H1 (cell line): Measurements from ENCODE around the gene C2orf78. TPM values are rescaled to one million over a fixed set of nuclear protein-coding genes. Genes with fewer than 3 reads are reported as not detected.

Experiments used
- CTCF ChIA-PET: fragments of 300-600 bp; sonication (Branson Sonifier 250); formaldehyde crosslinking; loops from one replicate; lab custom pipeline; 2021; ENCODE audit not compliant: partially characterized antibody; lab: Charles Lee
- POLR2A ChIA-PET: fragments of 300-600 bp; sonication (Branson Sonifier 250); formaldehyde crosslinking; loops from one replicate; lab custom pipeline; 2021; ENCODE audit warnings: inconsistent platforms; ENCODE audit not compliant: partially characterized antibody; lab: Charles Lee
- DNase-seq, 2 experiments: peaks; one replicate each; pipeline versions ENCODE4 v3.0.0 to v3.0.0-alpha.2; 2010 to 2022; ENCODE audit warnings: low spot score in 2 of 2, low read depth in 1 of 2, mixed read lengths in 1 of 2
- FAIRE-seq: peaks from 2 replicates; lab custom pipeline; 2011; peaks lifted over from hg19 to GRCh38; lab: Jason Lieb, UNC
- H2AFZ ChIP-seq: 2 replicates; pipeline ENCODE4 v1.8.1; 2012; ENCODE audit warnings: low read length, inconsistent platforms
- H2AK5ac ChIP-seq: 2 replicates; pipeline ENCODE4 v1.6.1; 2013; ENCODE audit warnings: low read depth, low read length
- H2BK120ac ChIP-seq: replicated peaks from 2 replicates; pipeline ENCODE3; 2013; ENCODE audit warnings: low read depth, low read length, inconsistent platforms
- H2BK12ac ChIP-seq: 2 replicates; pipeline ENCODE4 v1.6.1; 2013; ENCODE audit warnings: low read depth, low read length
- H2BK15ac ChIP-seq: 2 replicates; pipeline ENCODE4 v1.6.1; 2013; ENCODE audit warnings: low read length
- H2BK20ac ChIP-seq: 2 replicates; pipeline ENCODE4 v1.6.1; 2013; ENCODE audit warnings: low read length
- H2BK5ac ChIP-seq: 2 replicates; pipeline ENCODE4 v1.6.1; 2013; ENCODE audit warnings: low read depth, low read length
- H3K14ac ChIP-seq: 2 replicates; pipeline ENCODE4 v1.6.1; 2013; ENCODE audit warnings: inconsistent platforms; ENCODE audit not compliant: insufficient read length
- H3K18ac ChIP-seq: 2 replicates; pipeline ENCODE4 v1.6.1; 2013; ENCODE audit warnings: low read length; ENCODE audit errors: extremely low read depth
- H3K23ac ChIP-seq: 2 replicates; pipeline ENCODE4 v1.6.1; 2013; ENCODE audit warnings: inconsistent platforms; ENCODE audit not compliant: insufficient read length
- H3K23me2 ChIP-seq: 2 replicates; pipeline ENCODE4 v1.6.1; 2013; ENCODE audit warnings: low read depth, low read length
- H3K27ac ChIP-seq: 2 replicates; pipeline ENCODE4 v1.6.1; 2011; ENCODE audit warnings: low read depth, low read length, inconsistent platforms
- H3K27me3 ChIP-seq, 4 experiments: replicated peaks in 1 of 4; 1 replicate in 1 of 4; 2 replicates in 3 of 4; pipeline versions ENCODE4 v1.6.1 to v1.8.1; 2011 to 2013; ENCODE audit warnings: low read length in 3 of 4, mild to moderate bottlenecking in 3 of 4, inconsistent platforms in 2 of 4, mixed read lengths in 2 of 4, moderate library complexity in 1 of 4; ENCODE audit not compliant: control insufficient read depth in 3 of 4, insufficient read depth in 3 of 4; ENCODE audit errors: extremely low read depth in 1 of 4
- H3K36me3 ChIP-seq, 4 experiments: 2 replicates each; pipeline versions ENCODE4 v1.6.1 to v1.8.1; 2011 to 2013; ENCODE audit warnings: mild to moderate bottlenecking in 4 of 4, low read length in 3 of 4, moderate library complexity in 2 of 4, control low read depth in 1 of 4, inconsistent platforms in 1 of 4; ENCODE audit not compliant: insufficient read depth in 4 of 4, control insufficient read depth in 2 of 4
- H3K4ac ChIP-seq: replicated peaks from 2 replicates; pipeline ENCODE3; 2013; ENCODE audit warnings: low read length, low read depth, mixed read lengths, inconsistent platforms; ENCODE audit not compliant: insufficient read length
- H3K4me1 ChIP-seq, 4 experiments: replicated peaks in 1 of 4; 1 replicate in 1 of 4; 2 replicates in 3 of 4; pipeline versions ENCODE4 v1.6.1 to v1.8.1; 2011 to 2013; ENCODE audit warnings: low read length in 3 of 4, inconsistent platforms in 2 of 4, mixed read lengths in 1 of 4; ENCODE audit not compliant: insufficient read depth in 4 of 4, control insufficient read depth in 3 of 4
- H3K4me2 ChIP-seq, 2 experiments: 2 replicates each; pipeline versions ENCODE4 v1.6.1 to v1.8.1; 2011 to 2013; ENCODE audit warnings: low read depth in 2 of 2, low read length in 2 of 2, control low read depth in 1 of 2, inconsistent platforms in 1 of 2, mild to moderate bottlenecking in 1 of 2; ENCODE audit not compliant: insufficient read depth in 1 of 2
- H3K4me3 ChIP-seq, 4 experiments: fragments of 200-600, 300-600 bp in 1 of 4; sonication (generic), shearing (Covaris generic), sonication (Bioruptor Twin) in 1 of 4; 2 replicates each; pipeline versions ENCODE4 v1.5.1 to v1.8.1; 2011 to 2016; ENCODE audit warnings: low read length in 4 of 4, low read depth in 3 of 4, control low read depth in 2 of 4, inconsistent platforms in 2 of 4, mild to moderate bottlenecking in 2 of 4, mixed read lengths in 1 of 4, moderate library complexity in 1 of 4; ENCODE audit not compliant: insufficient read depth in 2 of 4; ENCODE audit errors: extremely low read depth in 1 of 4
- H3K56ac ChIP-seq: replicated peaks from 2 replicates; pipeline ENCODE3; 2013; ENCODE audit warnings: low read depth, mild to moderate bottlenecking, mixed read lengths, low read length, inconsistent platforms; ENCODE audit not compliant: insufficient read length
- H3K79me1 ChIP-seq: 2 replicates; pipeline ENCODE4 v1.6.1; 2013; ENCODE audit warnings: low read depth, low read length, control low read depth
- H3K79me2 ChIP-seq, 2 experiments: 2 replicates each; pipeline versions ENCODE4 v1.6.1 to v1.8.1; 2012 to 2013; ENCODE audit warnings: low read length in 2 of 2, mild to moderate bottlenecking in 2 of 2, inconsistent platforms in 1 of 2; ENCODE audit not compliant: insufficient read depth in 2 of 2, control insufficient read depth in 1 of 2
- H3K9ac ChIP-seq, 4 experiments: replicated peaks in 1 of 4; 1 replicate in 1 of 4; 2 replicates in 3 of 4; pipeline versions ENCODE4 v1.6.1 to v1.8.1; 2011 to 2013; ENCODE audit warnings: low read depth in 3 of 4, low read length in 3 of 4, control low read depth in 2 of 4, mild to moderate bottlenecking in 2 of 4, moderate library complexity in 2 of 4, inconsistent platforms in 1 of 4; ENCODE audit errors: extremely low read depth in 1 of 4
- H3K9me3 ChIP-seq, 2 experiments: 2 replicates each; pipeline versions ENCODE4 v1.6.1 to v1.8.1; 2012 to 2013; ENCODE audit warnings: mild to moderate bottlenecking in 2 of 2, moderate library complexity in 2 of 2, control low read depth in 1 of 2, inconsistent platforms in 1 of 2, low read depth in 1 of 2, low read length in 1 of 2, mixed read lengths in 1 of 2; ENCODE audit not compliant: insufficient read depth in 2 of 2
- H4K20me1 ChIP-seq, 2 experiments: replicated peaks in 1 of 2; 2 replicates each; pipeline versions ENCODE3 to v1.8.1; 2011 to 2013; ENCODE audit warnings: inconsistent platforms in 2 of 2, low read length in 2 of 2, mild to moderate bottlenecking in 1 of 2; ENCODE audit not compliant: insufficient read depth in 2 of 2, control insufficient read depth in 1 of 2
- H4K5ac ChIP-seq: 2 replicates; pipeline ENCODE4 v1.6.1; 2013; ENCODE audit warnings: low read length, low read depth, mixed read lengths, inconsistent platforms; ENCODE audit not compliant: insufficient read length
- H4K8ac ChIP-seq: 2 replicates; pipeline ENCODE4 v1.8.0; 2013; ENCODE audit warnings: mild to moderate bottlenecking, moderate library complexity, low read length, inconsistent platforms; ENCODE audit not compliant: insufficient read depth; ENCODE audit errors: extremely low read depth
- H4K91ac ChIP-seq: replicated peaks from 2 replicates; pipeline ENCODE3; 2013; ENCODE audit warnings: low read length, mixed read lengths, inconsistent platforms; ENCODE audit not compliant: insufficient read length
- CBX5 ChIP-seq: fragments of 300-800, 300-1000 bp; sonication (generic); IDR thresholded peaks from 2 replicates; pipeline ENCODE4 v1.7.1; 2016; ENCODE audit warnings: antibody characterized with exemption, low read length, low read depth
- CBX8 ChIP-seq: fragments of 300-800, 300-1000 bp; sonication (generic); IDR thresholded peaks from 2 replicates; pipeline ENCODE4 v1.7.1; 2016; ENCODE audit warnings: low read depth, low read length, borderline replicate concordance
- CHD1 ChIP-seq: IDR thresholded peaks from 2 replicates; pipeline ENCODE4 v1.6.1; 2012; ENCODE audit warnings: low read depth, low read length, improper control_type of control experiment
- CHD2 ChIP-seq: IDR thresholded peaks from 2 replicates; pipeline ENCODE4 v1.6.1; 2012; ENCODE audit warnings: low read length, improper control_type of control experiment
- EZH2 ChIP-seq: fragments of 200-600 bp; sonication (generic); IDR thresholded peaks from 2 replicates; pipeline ENCODE4 v1.7.1; 2012; ENCODE audit warnings: low read depth, mild to moderate bottlenecking, moderate library complexity, low read length, inconsistent platforms; ENCODE audit not compliant: severe bottlenecking
- NRF1 ChIP-seq: IDR thresholded peaks from 2 replicates; pipeline ENCODE4 v1.6.1; 2011; ENCODE audit warnings: mild to moderate bottlenecking, low read depth, low read length, improper control_type of control experiment
- SAP30 ChIP-seq: fragments of 300-600 bp; sonication (generic); IDR thresholded peaks from 2 replicates; pipeline ENCODE4 v1.7.1; 2012; ENCODE audit warnings: low read length, moderate library complexity, mild to moderate bottlenecking, inconsistent platforms; ENCODE audit not compliant: insufficient read depth, insufficient replicate concordance
- SIX5 ChIP-seq: IDR thresholded peaks from 2 replicates; pipeline ENCODE4 v1.6.1; 2011; ENCODE audit warnings: mild to moderate bottlenecking, low read depth, low read length
- SUZ12 ChIP-seq: fragments of 200-600 bp; sonication (generic); IDR thresholded peaks from 2 replicates; pipeline ENCODE4 v1.6.1; 2012; ENCODE audit warnings: mild to moderate bottlenecking, inconsistent platforms, low read length, moderate library complexity, mixed read lengths
- WGBS, 2 experiments: shearing (Covaris generic) in 1 of 2; methylation state at CpG; one replicate each; pipeline versions ENCODE4 v1.1.6 to v1.1.7; 2013 to 2015; ENCODE audit warnings: low lambda C conversion rate in 2 of 2, mixed read lengths in 2 of 2, inconsistent platforms in 1 of 2, low coverage in 1 of 2, missing lambda C conversion rate in 1 of 2; ENCODE audit not compliant: insufficient replicate concordance in 2 of 2, insufficient coverage in 1 of 2, insufficient read length in 1 of 2; ENCODE audit errors: extremely low coverage in 1 of 2, missing lambda C conversion rate in 1 of 2; 5-methylcytosine and 5-hydroxymethylcytosine counted together
- polyA plus RNA-seq, 7 experiments: library from polyadenylated mRNA; depleted of rRNA in 3 of 7; stranded (reverse) in 5 of 7; unstranded in 2 of 7; fragments of >200 nt in 5 of 7; fragments of 200-250 nt in 2 of 7; gene quantifications; 1 replicate in 5 of 7; 2 replicates in 1 of 7; 4 replicates in 1 of 7; pipeline versions ENCODE4 v1.2.1 to v1.2.3, GENCODE V29; 2011 to 2013; ENCODE audit warnings: missing spikeins in 2 of 7, mixed read lengths in 2 of 7
- total RNA-seq: library from RNA; stranded (reverse); fragmentation: NEBNext Ultra II Directional; extraction: Animal tissue kit (Norgen Biotek cat#: 25700); gene quantifications from 2 replicates; pipeline ENCODE4 v1.2.1, GENCODE V29; 2021

The C2orf78 gene
- total and polyA plus RNA-seq, 2 of the 8 experiments (the other 6 are each of a cell fraction or from before 2014, with no cell fraction given) = 0.39 to 0.89 TPM

- H2AFZ ChIP-seq = no peak overlapping the region
- no peak overlapping the region for H2BK12ac ChIP-seq
- H3K27me3 ChIP-seq = peaks cover 0 to 7% (median 1%) of the 10 kb centered on the region in 4 experiments; a peak in 3 of 7 replicates
- no peak overlapping the region for H2AK5ac ChIP-seq
- no peak overlapping the region for H3K23ac ChIP-seq
- H3K79me1 ChIP-seq = no peaks in the 10 kb centered on the region
- no peak for TF ChIP-seq CHD2
- no peak for TF ChIP-seq SUZ12
- no peak for TF ChIP-seq CBX5
- no peak for TF ChIP-seq CHD1
- no peak for TF ChIP-seq EZH2
- no peak for TF ChIP-seq SIX5
- no peak for TF ChIP-seq NRF1
- TF ChIP-seq CBX8 = no peak
- TF ChIP-seq SAP30 = no peak
- H2BK15ac ChIP-seq = no peak overlapping the region
- no peak overlapping the region for H3K18ac ChIP-seq
- ChIA-PET POLR2A (no interaction called here), CTCF (interaction anchor here (0.7 to 4.8 kb wide), 4 partner anchors 18 to 451 kb away, joined by 3 to 31 read pairs (median 4); no protein-coding TSS in a partner anchor)
- no peaks in the 10 kb centered on the region for H3K79me2 ChIP-seq
- H2BK120ac ChIP-seq = no peak overlapping the region
- no peak overlapping the region for H3K9ac ChIP-seq
- FAIRE-seq (no peak), DNase-seq (no peak)
- no peaks in the 10 kb centered on the region for H3K23me2 ChIP-seq
- no peak overlapping the region for H2BK20ac ChIP-seq
- no peak overlapping the region for H2BK5ac ChIP-seq
- no peak overlapping the region for H3K56ac ChIP-seq
- H3K14ac ChIP-seq = no peak overlapping the region
- H3K4me3 ChIP-seq = no peak overlapping the region
- H3K27ac ChIP-seq = no peak overlapping the region
- no peak overlapping the region for H4K5ac ChIP-seq
- H3K9me3 ChIP-seq = no peaks in the 10 kb centered on the region
- H3K4ac ChIP-seq = no peak overlapping the region
- 92% methylated on average over 2 of the region's 2 CpGs; no CpG with 5 or more reads in 1 of the 2 experiments for WGBS, 2 experiments
- no peak overlapping the region for H4K91ac ChIP-seq
- no peak overlapping the region for H4K8ac ChIP-seq
- no peaks in the 10 kb centered on the region for H4K20me1 ChIP-seq
- H3K4me1 ChIP-seq = no peaks in the 10 kb centered on the region
- H3K36me3 ChIP-seq = no peaks in the 10 kb centered on the region
- H3K4me2 ChIP-seq = no peak overlapping the region
Measured at GRCh38 chr2:73821669-73822068, 37.7 kb downstream of the C2orf78 start.
